ENCODE results near the gene TPRN. TPM values are rescaled to one million over a fixed set of nuclear protein-coding genes. Genes with fewer than 3 reads are reported as not detected.
A peak's percentile ranks its signal among the peaks of the same experiment; 100 is the strongest.
"Not testable (repeated sequence)": the region's sequence is repeated elsewhere in the genome, so short reads cannot be mapped to it uniquely, and the experiment has no call there.

The TPRN gene
- 27.9 TPM for total RNA-seq
- long read RNA-seq, transcript TPRN-202 (4 exons, 2,661 nt): major isoform, 21 of 27 reads
- long read RNA-seq, partial matches to known transcripts: 2 of 27 reads
- long read RNA-seq, other reads (novel, unspliced or antisense): 4 of 27 reads

- ATAC-seq (peak; percentile 98), DNase-seq (ENCODE audit: missing footprints) (peak; percentile 100)
- intact Hi-C loops (cut with DNase I): no loop called here
Measured at GRCh38 chr9:137200311-137201204, at the start of gene TPRN. Gene TPRN, minus strand, starts transcription at chr9:137200741. Its CDS starts 30 bp downstream, at chr9:137200711.

DNA sequence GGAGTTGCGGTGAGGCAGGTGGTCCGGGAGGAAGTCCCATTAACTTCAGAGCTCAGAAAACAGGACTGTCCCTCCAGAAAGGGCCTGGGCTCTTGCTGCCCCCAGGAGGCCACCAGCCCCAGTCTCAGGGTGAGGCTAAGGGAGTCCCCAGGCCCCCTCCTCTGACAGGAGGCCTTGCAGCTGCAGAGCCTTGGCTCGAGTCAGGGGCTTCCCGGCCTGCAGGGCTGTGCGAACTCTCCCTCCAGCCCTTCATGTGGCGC lies 47.3 kb upstream of the TPRN start:
- ATAC-seq (no peak), DNase-seq (ENCODE audit: missing footprints) (no peak)
- intact Hi-C loops (cut with DNase I): no loop called here

DNA sequence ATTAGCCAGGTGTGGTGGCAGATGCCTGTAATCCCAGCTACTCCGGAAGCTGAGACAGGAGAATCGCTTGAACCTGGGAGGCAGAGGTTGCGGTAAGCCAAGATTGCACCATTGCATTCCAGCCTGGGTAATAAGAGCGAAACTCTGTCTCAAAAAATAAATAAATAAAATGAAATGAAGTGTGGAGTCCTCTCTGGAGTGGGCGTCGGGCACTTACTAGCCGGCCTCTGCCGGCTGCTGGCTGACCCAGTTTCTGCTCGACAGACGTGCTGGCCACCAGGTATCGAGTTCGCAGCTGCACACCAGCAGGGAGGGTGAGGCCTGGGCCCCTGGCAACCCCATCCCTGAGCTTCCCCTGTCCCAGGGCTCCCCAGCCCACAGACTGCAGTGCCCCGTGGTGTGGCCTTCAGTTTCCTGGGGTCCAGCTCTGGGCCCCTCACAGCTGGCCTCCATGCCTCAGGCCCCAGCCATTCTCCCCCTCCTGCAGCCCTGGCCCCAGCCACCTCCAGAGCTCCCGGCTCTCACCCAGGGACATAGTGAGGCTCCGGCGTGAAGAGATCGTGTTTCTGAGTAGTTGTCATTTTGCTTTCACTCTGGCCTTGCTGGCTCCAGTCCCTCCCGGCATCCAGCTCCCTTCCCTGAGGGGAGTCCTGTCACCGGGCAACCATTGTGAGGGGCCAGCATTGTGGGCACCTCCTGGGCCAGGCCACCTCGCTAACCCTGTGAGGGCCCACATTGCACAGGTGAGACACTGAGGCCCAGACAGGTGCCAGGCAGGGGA lies 46.8 kb upstream of the TPRN start:
- DNase-seq (ENCODE audit: missing footprints) (no peak), ATAC-seq (no peak)
- intact Hi-C loops (cut with DNase I): no loop called here

DNA sequence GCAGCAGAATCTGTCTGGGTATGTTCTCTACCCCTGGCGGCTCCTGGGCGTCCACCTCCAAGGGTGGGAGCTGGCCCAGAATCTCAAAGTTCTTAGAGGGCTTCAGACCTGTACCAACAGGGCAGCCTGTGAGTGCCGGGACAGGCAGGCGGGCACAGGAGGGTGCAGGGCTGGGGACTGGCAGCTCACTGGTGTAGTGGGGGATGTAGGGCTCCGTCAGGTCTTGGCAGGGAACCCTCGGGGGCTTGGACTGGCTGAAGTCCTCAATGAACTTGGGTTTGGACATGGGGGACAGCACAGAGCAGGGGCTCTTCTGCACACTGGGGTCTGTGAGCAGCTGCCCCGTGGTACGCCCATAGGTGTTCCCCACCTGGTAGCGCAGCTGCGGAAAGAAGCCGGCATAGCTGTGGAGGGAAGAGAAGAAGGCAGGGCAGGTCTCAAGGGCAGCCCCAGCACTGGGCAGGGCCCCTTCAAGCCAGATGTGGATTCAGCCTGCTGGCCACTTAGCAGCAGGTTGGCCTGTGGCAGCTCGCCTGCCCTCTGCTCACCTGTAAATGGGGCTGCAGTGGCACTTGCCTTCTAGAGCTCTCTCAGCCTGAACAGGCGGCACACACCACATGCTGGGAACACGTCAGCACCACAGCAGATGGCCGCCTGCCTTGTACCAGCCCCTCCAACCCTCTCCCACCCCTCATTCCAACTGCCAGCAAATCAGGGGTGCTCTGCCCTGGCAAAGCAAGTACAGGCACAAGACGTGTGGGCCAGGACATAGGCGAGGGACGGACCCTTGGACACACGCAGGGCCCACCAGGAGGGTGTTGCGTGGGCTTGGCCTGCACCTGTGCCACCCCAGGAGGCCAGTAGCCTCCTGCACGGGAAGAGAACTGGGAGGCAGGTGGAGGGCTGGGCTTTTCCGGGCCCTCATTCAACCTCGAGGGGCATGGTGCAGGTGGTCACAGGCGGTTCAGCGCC lies 45.2 kb upstream of the TPRN start:
- ATAC-seq: no peak
- intact Hi-C loops (cut with DNase I): no loop called here
- no peak for DNase-seq (ENCODE audit: missing footprints)

- intact Hi-C loops (cut with DNase I): no loop called here
- no peak for ATAC-seq
Measured at GRCh38 chr9:137244486-137245449, 44.2 kb upstream of the TPRN start.

GRCh38 chr9:137243626-137244485 lies 43.3 kb upstream of the TPRN start:
- DNase-seq (ENCODE audit: missing footprints): no peak
- ATAC-seq: no peak
- intact Hi-C loops (cut with DNase I): no loop called here

More at GRCh38 chr9:137244486-137245449, 44.2 kb upstream of the TPRN start:
- no peak for DNase-seq (ENCODE audit: missing footprints)

DNA sequence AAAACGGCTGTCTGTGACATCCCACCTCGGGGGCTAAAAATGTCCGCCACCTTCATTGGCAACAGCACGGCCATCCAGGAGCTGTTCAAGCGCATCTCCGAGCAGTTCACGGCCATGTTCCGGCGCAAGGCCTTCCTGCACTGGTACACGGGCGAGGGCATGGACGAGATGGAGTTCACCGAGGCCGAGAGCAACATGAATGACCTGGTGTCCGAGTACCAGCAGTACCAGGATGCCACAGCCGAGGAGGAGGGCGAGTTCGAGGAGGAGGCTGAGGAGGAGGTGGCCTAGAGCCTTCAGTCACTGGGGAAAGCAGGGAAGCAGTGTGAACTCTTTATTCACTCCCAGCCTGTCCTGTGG lies 42.7 kb upstream of the TPRN start:
- intact Hi-C loops (cut with DNase I); DNase-seq (ENCODE audit: missing footprints); ATAC-seq: not testable (repeated sequence)

GRCh38 chr9:137242269-137243203 lies 42.0 kb upstream of the TPRN start:
- ATAC-seq: no peak
- intact Hi-C loops (cut with DNase I): no loop called here
- DNase-seq (ENCODE audit: missing footprints): no peak

GRCh38 chr9:137241490-137242268 lies 41.1 kb upstream of the TPRN start:
- ATAC-seq (no peak), DNase-seq (ENCODE audit: missing footprints) (peak; percentile 87)
- intact Hi-C loops (cut with DNase I): loop anchor here (2.0 kb wide), 2 partner anchors 35 to 59 kb away; partner anchors contain the start of gene TOR4A

GRCh38 chr9:137240841-137241489 lies 40.4 kb upstream of the TPRN start, which contains the start of gene TUBB4B:
Gene TUBB4B, plus strand, starts transcription at chr9:137241287. Its CDS starts 74 bp downstream, at chr9:137241361.
- DNase-seq (ENCODE audit: missing footprints) (peak; percentile 99), ATAC-seq (peak; percentile 91)
- intact Hi-C loops (cut with DNase I): loop anchor here (2.0 kb wide), 2 partner anchors 36 to 60 kb away; partner anchors contain the start of gene TOR4A

DNA sequence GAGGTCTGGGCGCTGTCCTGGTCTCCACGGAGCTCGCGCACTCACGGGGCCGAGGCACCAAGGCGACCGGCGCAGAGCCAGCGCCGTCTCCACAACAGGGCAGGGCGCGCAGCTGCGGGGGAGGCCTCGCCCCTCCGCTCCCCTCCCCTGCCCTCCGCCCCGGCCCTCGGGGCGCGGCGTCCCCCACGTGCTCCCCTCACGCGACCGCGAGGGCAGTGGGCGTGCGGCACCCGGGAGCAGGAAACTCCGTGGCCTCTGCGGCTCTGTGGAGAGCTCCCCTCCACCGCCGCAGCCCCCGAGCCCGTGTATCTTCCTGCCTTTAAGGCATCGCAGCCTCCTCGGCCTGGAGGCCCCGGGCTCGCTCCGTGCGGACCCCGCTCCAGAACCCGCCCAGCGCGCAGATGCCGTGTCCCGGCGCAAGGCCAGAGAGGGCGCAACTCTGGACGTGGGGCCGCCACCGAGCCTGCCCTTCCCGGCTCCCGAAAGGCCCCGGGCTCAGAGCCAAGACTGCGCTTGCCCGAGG lies 39.8 kb upstream of the TPRN start:
- peak; percentile 70 for ATAC-seq
- intact Hi-C loops (cut with DNase I): loop anchor here (2.0 kb wide), 2 partner anchors 36 to 60 kb away; partner anchors contain the start of gene TOR4A
- DNase-seq (ENCODE audit: missing footprints): peak; percentile 91

DNA sequence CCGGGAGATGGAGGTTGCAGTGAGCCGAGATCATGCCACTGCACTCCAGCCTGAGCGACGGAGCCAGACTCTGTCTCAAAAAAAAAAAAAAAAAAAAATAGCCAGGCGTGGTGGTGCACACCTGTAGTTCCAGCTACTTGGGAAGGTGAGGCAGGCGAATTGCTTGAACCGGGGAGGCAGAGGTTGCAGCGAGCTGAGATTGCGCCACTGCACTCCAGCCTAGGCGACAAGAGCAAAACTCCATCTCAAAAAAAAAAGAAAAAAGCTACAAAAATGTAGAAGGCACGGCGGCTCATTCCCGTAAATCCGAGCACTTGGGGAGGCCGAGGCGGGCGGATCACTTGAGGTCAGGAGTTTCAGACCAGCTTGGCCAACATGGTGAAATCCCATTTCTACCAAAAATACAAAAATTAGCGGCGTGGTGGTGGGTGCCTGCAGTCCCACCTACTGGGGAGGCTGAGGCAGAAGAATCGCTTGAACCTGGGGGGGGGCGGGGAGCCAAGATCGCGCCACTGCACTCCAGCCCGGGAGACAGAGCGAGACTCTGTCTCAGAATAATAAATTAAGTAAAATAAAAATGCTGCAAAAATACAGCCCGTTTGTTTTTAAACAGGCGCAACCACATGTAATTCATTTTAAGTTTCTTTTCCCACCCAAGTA lies 39.1 kb upstream of the TPRN start:
- intact Hi-C loops (cut with DNase I): loop anchor here (2.0 to 5.0 kb wide), 3 partner anchors 37 to 61 kb away; partner anchors contain the start of genes ANAPC2, SSNA1 and TOR4A
- DNase-seq (ENCODE audit: missing footprints); ATAC-seq: not testable (repeated sequence)
